Mesendoderm (in vitro differentiated cells): Measurements from ENCODE around the gene LDLRAD4.

ENCODE experiments used
- DNase-seq: peaks from one replicate; pipeline ENCODE4 v3.0.0; 2013
- H2AK5ac ChIP-seq: 2 replicates; pipeline ENCODE4 v1.6.1; 2013; ENCODE audit warnings: low read length, inconsistent platforms
- H2BK120ac ChIP-seq: 2 replicates; pipeline ENCODE4 v1.6.1; 2013; ENCODE audit warnings: low read depth, mild to moderate bottlenecking, low read length, moderate library complexity, mixed read lengths
- H2BK15ac ChIP-seq: replicated peaks from 2 replicates; pipeline ENCODE4 v1.6.1; 2013; ENCODE audit warnings: low read depth, mild to moderate bottlenecking, moderate library complexity
- H2BK5ac ChIP-seq: 2 replicates; pipeline ENCODE4 v1.6.1; 2013; ENCODE audit warnings: low read length, inconsistent platforms
- H3K18ac ChIP-seq: 2 replicates; pipeline ENCODE4 v1.6.1; 2013; ENCODE audit warnings: mild to moderate bottlenecking, low read length, mixed read lengths
- H3K23ac ChIP-seq: one replicate; pipeline ENCODE4 v1.6.1; 2013; ENCODE audit warnings: low read length
- H3K27ac ChIP-seq: 2 replicates; pipeline ENCODE4 v1.5.1; 2013; ENCODE audit warnings: low read depth, mild to moderate bottlenecking, inconsistent platforms, low read length, moderate library complexity
- H3K27me3 ChIP-seq: 2 replicates; pipeline ENCODE4 v1.6.1; 2013; ENCODE audit warnings: low read length, control low read depth, mild to moderate bottlenecking, inconsistent platforms; ENCODE audit not compliant: insufficient read depth, poor library complexity
- H3K36me3 ChIP-seq: 2 replicates; pipeline ENCODE4 v1.6.1; 2013; ENCODE audit warnings: low read length, inconsistent platforms; ENCODE audit not compliant: control insufficient read depth, insufficient read depth
- H3K4ac ChIP-seq: one replicate; pipeline ENCODE4 v1.6.1; 2013; ENCODE audit warnings: low read depth, mild to moderate bottlenecking, low read length, moderate library complexity
- H3K4me1 ChIP-seq: 2 replicates; pipeline ENCODE4 v1.6.1; 2013; ENCODE audit warnings: low read depth, low read length, inconsistent platforms; ENCODE audit not compliant: control insufficient read depth
- H3K4me2 ChIP-seq: 2 replicates; pipeline ENCODE4 v1.6.1; 2013; ENCODE audit warnings: low read length
- H3K4me3 ChIP-seq: 2 replicates; pipeline ENCODE4 v1.5.1; 2013; ENCODE audit warnings: mild to moderate bottlenecking, low read length
- H3K56ac ChIP-seq: one replicate; pipeline ENCODE4 v1.6.1; 2013; ENCODE audit warnings: low read length
- H3K79me1 ChIP-seq: 2 replicates; pipeline ENCODE4 v1.6.1; 2013; ENCODE audit warnings: low read length, inconsistent platforms
- H3K79me2 ChIP-seq: 2 replicates; pipeline ENCODE4 v1.6.1; 2013; ENCODE audit warnings: mild to moderate bottlenecking, low read length; ENCODE audit not compliant: control insufficient read depth, insufficient read depth
- H3K9ac ChIP-seq: 2 replicates; pipeline ENCODE4 v1.6.1; 2013; ENCODE audit warnings: low read length, inconsistent platforms
- H4K5ac ChIP-seq: one replicate; pipeline ENCODE4 v1.6.1; 2013; ENCODE audit warnings: low read length
- H4K8ac ChIP-seq: one replicate; pipeline ENCODE4 v1.6.1; 2013; ENCODE audit warnings: low read depth, mild to moderate bottlenecking, control low read depth, low read length, moderate library complexity
- WGBS: extraction: QIAGEN DNeasy Blood & Tissue Kit; methylation state at CpG from one replicate; pipeline ENCODE4 v1.1.7; 2013; ENCODE audit warnings: low lambda C conversion rate, missing lambda C conversion rate; ENCODE audit not compliant: insufficient coverage; ENCODE audit errors: extremely low coverage; 5-methylcytosine and 5-hydroxymethylcytosine counted together

The LDLRAD4 gene

GRCh38 chr18:13405305-13406038, 186.9 kb downstream of the LDLRAD4 start:
- no peak for DNase-seq
- no peak overlapping the region for H4K5ac ChIP-seq
- H3K4me2 ChIP-seq = no peak overlapping the region
- H2BK120ac ChIP-seq = no peak overlapping the region
- no peak overlapping the region for H3K9ac ChIP-seq
- no peaks in the 10 kb centered on the region for H3K36me3 ChIP-seq
- no peak overlapping the region for H3K4ac ChIP-seq
- WGBS = no CpG with 5 or more reads among the region's 17 CpGs
- H3K27me3 ChIP-seq = no peaks in the 10 kb centered on the region
- H3K79me2 ChIP-seq = no peaks in the 10 kb centered on the region
- H2BK15ac ChIP-seq = no peak overlapping the region
- H3K4me3 ChIP-seq = no peak overlapping the region
- H3K79me1 ChIP-seq = no peaks in the 10 kb centered on the region
- H3K23ac ChIP-seq = no peak overlapping the region
- no peak overlapping the region for H3K27ac ChIP-seq
- H3K56ac ChIP-seq = no peak overlapping the region
- H2AK5ac ChIP-seq = no peak overlapping the region
- H2BK5ac ChIP-seq = no peak overlapping the region
- no peaks in the 10 kb centered on the region for H3K4me1 ChIP-seq
- H4K8ac ChIP-seq = no peak overlapping the region
- H3K18ac ChIP-seq = no peak overlapping the region

- no peak overlapping the region for H3K4me3 ChIP-seq
- H3K18ac ChIP-seq = no peak overlapping the region
- H2BK120ac ChIP-seq = no peak overlapping the region
- no peaks in the 10 kb centered on the region for H3K27me3 ChIP-seq
- no peak overlapping the region for H2BK15ac ChIP-seq
- H3K79me1 ChIP-seq = no peaks in the 10 kb centered on the region
- no peak overlapping the region for H4K8ac ChIP-seq
- H3K9ac ChIP-seq = no peak overlapping the region
- no peak overlapping the region for H2AK5ac ChIP-seq
- no peak overlapping the region for H2BK5ac ChIP-seq
- H3K56ac ChIP-seq = no peak overlapping the region
- no peak for DNase-seq
- no CpG with 5 or more reads among the region's 9 CpGs for whole genome bisulfite sequencing
- no peak overlapping the region for H3K23ac ChIP-seq
- no peaks in the 10 kb centered on the region for H3K79me2 ChIP-seq
- no peak overlapping the region for H3K4ac ChIP-seq
- no peaks in the 10 kb centered on the region for H3K36me3 ChIP-seq
- no peak overlapping the region for H3K27ac ChIP-seq
- no peak overlapping the region for H4K5ac ChIP-seq
- no peak overlapping the region for H3K4me2 ChIP-seq
- no peaks in the 10 kb centered on the region for H3K4me1 ChIP-seq
Observed at GRCh38 chr18:13406049-13406615, 187.6 kb downstream of the LDLRAD4 start.

GRCh38 chr18:13406736-13407135, 188.2 kb downstream of the LDLRAD4 start:
- no peak overlapping the region for H3K9ac ChIP-seq
- no peak overlapping the region for H2AK5ac ChIP-seq
- no peak overlapping the region for H4K8ac ChIP-seq
- H3K4ac ChIP-seq = no peak overlapping the region
- H3K36me3 ChIP-seq = no peaks in the 10 kb centered on the region
- H3K27me3 ChIP-seq = no peaks in the 10 kb centered on the region
- no peak overlapping the region for H3K56ac ChIP-seq
- H3K79me1 ChIP-seq = no peaks in the 10 kb centered on the region
- H3K27ac ChIP-seq = no peak overlapping the region
- H3K23ac ChIP-seq = no peak overlapping the region
- DNase-seq = no peak
- no peak overlapping the region for H2BK15ac ChIP-seq
- no peak overlapping the region for H2BK120ac ChIP-seq
- H2BK5ac ChIP-seq = no peak overlapping the region
- no CpG with 5 or more reads among the region's 11 CpGs for WGBS
- H3K4me1 ChIP-seq = no peaks in the 10 kb centered on the region
- no peaks in the 10 kb centered on the region for H3K79me2 ChIP-seq
- H3K18ac ChIP-seq = no peak overlapping the region
- H4K5ac ChIP-seq = no peak overlapping the region
- no peak overlapping the region for H3K4me2 ChIP-seq
- H3K4me3 ChIP-seq = no peak overlapping the region

DNA sequence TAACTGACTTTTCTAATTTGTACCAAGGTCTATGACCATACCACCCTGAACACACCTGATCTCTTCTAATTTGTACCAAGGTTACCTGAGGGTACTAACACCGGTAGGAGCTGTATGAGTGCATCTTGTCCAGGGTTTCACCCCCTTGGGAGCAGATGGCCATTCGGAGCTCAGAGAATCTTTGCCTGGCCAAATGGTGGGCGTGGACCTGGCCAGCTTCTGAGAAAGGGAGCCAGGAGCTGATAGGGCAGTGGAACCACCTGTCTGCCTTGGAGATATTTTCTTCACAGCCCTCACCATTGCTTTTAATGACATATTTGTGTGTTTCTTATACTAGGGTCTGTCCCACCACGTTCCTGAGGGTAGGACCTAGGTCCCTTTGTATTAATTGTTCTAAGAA, 188.9 kb downstream of the LDLRAD4 start:
- H3K27me3 ChIP-seq = no peaks in the 10 kb centered on the region
- no peak overlapping the region for H3K18ac ChIP-seq
- no peak overlapping the region for H3K4me2 ChIP-seq
- no peaks in the 10 kb centered on the region for H3K79me2 ChIP-seq
- no peak for DNase-seq
- no peaks in the 10 kb centered on the region for H3K4me1 ChIP-seq
- H3K4ac ChIP-seq = no peak overlapping the region
- H2AK5ac ChIP-seq = no peak overlapping the region
- no CpG with 5 or more reads among the region's 4 CpGs for WGBS
- no peak overlapping the region for H2BK15ac ChIP-seq
- H3K79me1 ChIP-seq = no peaks in the 10 kb centered on the region
- H3K27ac ChIP-seq = no peak overlapping the region
- no peak overlapping the region for H3K23ac ChIP-seq
- H3K9ac ChIP-seq = no peak overlapping the region
- no peak overlapping the region for H2BK120ac ChIP-seq
- H3K36me3 ChIP-seq = no peaks in the 10 kb centered on the region
- no peak overlapping the region for H4K8ac ChIP-seq
- H4K5ac ChIP-seq = no peak overlapping the region
- H2BK5ac ChIP-seq = no peak overlapping the region
- no peak overlapping the region for H3K56ac ChIP-seq
- no peak overlapping the region for H3K4me3 ChIP-seq

GRCh38 chr18:13409026-13409425, 190.5 kb downstream of the LDLRAD4 start:
- H2AK5ac ChIP-seq = no peak overlapping the region
- no peak overlapping the region for H3K18ac ChIP-seq
- no peaks in the 10 kb centered on the region for H3K79me1 ChIP-seq
- no peak overlapping the region for H3K9ac ChIP-seq
- no peaks in the 10 kb centered on the region for H3K36me3 ChIP-seq
- H3K79me2 ChIP-seq = no peaks in the 10 kb centered on the region
- H3K4me2 ChIP-seq = no peak overlapping the region
- H3K4me3 ChIP-seq = no peak overlapping the region
- H3K27me3 ChIP-seq = no peaks in the 10 kb centered on the region
- H4K5ac ChIP-seq = no peak overlapping the region
- no peak overlapping the region for H3K4ac ChIP-seq
- H3K27ac ChIP-seq = no peak overlapping the region
- H3K56ac ChIP-seq = no peak overlapping the region
- no CpG with 5 or more reads among the region's 1 CpG for WGBS
- H2BK120ac ChIP-seq = no peak overlapping the region
- DNase-seq = no peak
- no peak overlapping the region for H4K8ac ChIP-seq
- H2BK5ac ChIP-seq = no peak overlapping the region
- H2BK15ac ChIP-seq = no peak overlapping the region
- H3K23ac ChIP-seq = no peak overlapping the region
- H3K4me1 ChIP-seq = no peaks in the 10 kb centered on the region

GRCh38 chr18:13409997-13410396, 191.4 kb downstream of the LDLRAD4 start:
- H3K79me2 ChIP-seq = no peaks in the 10 kb centered on the region
- H3K79me1 ChIP-seq = no peaks in the 10 kb centered on the region
- H3K4me2 ChIP-seq = no peak overlapping the region
- H3K56ac ChIP-seq = no peak overlapping the region
- no peaks in the 10 kb centered on the region for H3K36me3 ChIP-seq
- H3K18ac ChIP-seq = no peak overlapping the region
- no peak overlapping the region for H2BK15ac ChIP-seq
- peaks cover 2% of the 10 kb centered on the region for H3K4me1 ChIP-seq
- H3K23ac ChIP-seq = no peak overlapping the region
- H3K9ac ChIP-seq = no peak overlapping the region
- no peak overlapping the region for H3K4me3 ChIP-seq
- DNase-seq = peak; percentile 50
- no peak overlapping the region for H4K8ac ChIP-seq
- no peak overlapping the region for H3K4ac ChIP-seq
- no peak overlapping the region for H4K5ac ChIP-seq
- H3K27me3 ChIP-seq = no peaks in the 10 kb centered on the region
- H2BK120ac ChIP-seq = no peak overlapping the region
- H2AK5ac ChIP-seq = no peak overlapping the region
- no CpG with 5 or more reads among the region's 11 CpGs for WGBS
- H3K27ac ChIP-seq = no peak overlapping the region
- no peak overlapping the region for H2BK5ac ChIP-seq
